GM10266 (cell line): Measurements from ENCODE around the gene ASH1L.

Source experiments
- DNase-seq: peaks from one replicate; pipeline ENCODE4 v3.0.0; 2012; ENCODE audit errors: extremely low spot score
- CTCF ChIP-seq: IDR thresholded peaks from 2 replicates; pipeline ENCODE4 v1.5.1; 2012; ENCODE audit warnings: mild to moderate bottlenecking, low read depth; ENCODE audit not compliant: control insufficient read depth, insufficient read depth; ENCODE audit errors: missing control alignments

ASH1L gene

DNA sequence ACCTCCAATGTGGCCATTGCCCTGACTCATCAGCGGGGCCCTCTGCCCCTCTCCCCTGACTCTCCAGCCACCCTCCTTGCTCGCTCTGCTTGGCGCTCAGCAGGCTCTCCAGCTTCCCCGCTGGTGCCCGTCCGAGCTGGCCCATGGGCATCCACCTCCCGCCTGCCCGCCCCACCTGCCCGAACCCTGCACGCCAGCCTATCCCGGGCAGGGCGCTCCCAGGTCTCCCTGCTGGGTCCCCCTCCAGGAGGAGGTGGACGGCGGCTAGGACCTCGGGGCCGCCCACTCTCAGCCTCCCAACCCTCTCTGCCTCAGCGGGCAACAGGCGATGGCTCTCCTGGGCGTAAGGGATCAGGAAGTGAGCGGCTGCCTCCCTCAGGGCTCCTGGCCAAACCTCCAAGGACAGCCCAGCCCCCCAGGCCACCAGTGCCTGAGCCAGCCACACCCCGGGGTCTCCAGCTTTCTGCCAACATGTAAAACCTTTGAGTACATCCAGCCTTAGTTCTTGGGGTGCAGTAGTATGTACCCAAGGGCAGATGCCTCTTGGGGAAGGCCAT lies 274.5 kb downstream of the ASH1L start:
- DNase-seq = no peak
- TF ChIP-seq CTCF = no peak

DNA sequence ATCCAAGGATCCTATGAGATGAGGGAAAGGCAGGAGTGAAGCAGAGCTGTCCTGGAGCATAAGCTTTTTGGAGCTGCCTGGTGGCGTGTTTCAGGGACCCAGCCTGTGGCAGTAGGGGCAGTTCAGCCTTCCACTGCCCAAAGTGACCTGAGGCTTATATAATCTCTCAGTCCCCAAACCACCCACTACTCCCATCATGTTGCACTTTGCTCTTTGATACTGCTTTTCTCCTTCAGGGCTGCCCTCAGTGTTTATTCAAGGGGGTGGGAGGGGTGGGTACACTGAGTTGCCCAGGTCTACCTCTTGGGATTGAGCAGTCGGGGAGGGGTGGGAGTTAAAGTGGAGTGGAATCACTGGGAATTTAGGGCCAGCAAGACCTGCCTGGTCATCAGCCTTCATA lies 276.1 kb downstream of the ASH1L start:
- DNase-seq = no peak
- no peak for TF ChIP-seq CTCF

DNA sequence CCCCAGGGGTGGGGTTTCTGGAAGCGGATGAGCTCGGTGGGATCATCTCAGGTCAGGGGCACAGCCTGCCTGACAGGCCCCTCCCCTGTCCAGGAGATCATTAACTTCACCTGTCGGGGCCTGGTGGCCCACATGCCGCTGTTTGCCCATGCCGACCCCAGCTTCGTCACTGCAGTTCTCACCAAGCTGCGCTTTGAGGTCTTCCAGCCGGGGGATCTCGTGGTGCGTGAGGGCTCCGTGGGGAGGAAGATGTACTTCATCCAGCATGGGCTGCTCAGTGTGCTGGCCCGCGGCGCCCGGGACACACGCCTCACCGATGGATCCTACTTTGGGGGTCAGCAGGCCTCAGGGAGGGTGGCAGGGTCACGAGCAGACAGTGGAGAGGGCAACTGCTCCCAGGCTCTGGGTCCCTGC lies 277.0 kb downstream of the ASH1L start:
- TF ChIP-seq CTCF = no peak
- DNase-seq = no peak
